Muscle layer of colon (tissue), 2 donors: ENCODE measurements around the gene RNF135.
"Not testable (repeated sequence)": the region's sequence is repeated elsewhere in the genome, so short reads cannot be mapped to it uniquely, and the experiment has no call there.

Source experiments
- H3K27ac ChIP-seq: one replicate; pipeline ENCODE4 v1.7.0; 2013; ENCODE audit warnings: low read depth, mild to moderate bottlenecking, low read length, moderate library complexity
- H3K27me3 ChIP-seq, 2 donors: one replicate each; pipeline ENCODE4 v1.7.0; 2013; ENCODE audit warnings: low read length in 2 of 2, mild to moderate bottlenecking in 2 of 2; ENCODE audit not compliant: insufficient read depth in 2 of 2, control insufficient read depth in 1 of 2
- H3K36me3 ChIP-seq: one replicate; pipeline ENCODE4 v1.7.0; 2013; ENCODE audit warnings: mild to moderate bottlenecking, low read length; ENCODE audit not compliant: insufficient read depth
- H3K4me1 ChIP-seq: one replicate; pipeline ENCODE4 v1.7.0; 2013; ENCODE audit warnings: mild to moderate bottlenecking, low read length; ENCODE audit not compliant: insufficient read depth
- H3K4me3 ChIP-seq, 2 donors: one replicate each; pipeline ENCODE4 v1.7.0; 2013; ENCODE audit warnings: low read length in 2 of 2, low read depth in 1 of 2, mild to moderate bottlenecking in 1 of 2, moderate library complexity in 1 of 2
- H3K9ac ChIP-seq: one replicate; pipeline ENCODE4 v1.7.0; 2013; ENCODE audit warnings: low read length
- H3K9me3 ChIP-seq: one replicate; pipeline ENCODE4 v1.7.0; 2013; ENCODE audit warnings: mild to moderate bottlenecking, low read length
- donor health status: abdominal sarcoma.
- donor health status: Adenocarcinoma of cecum.

Gene RNF135

GRCh38 chr17:30958187-30958586, 12.7 kb upstream of the RNF135 start:
- Histone ChIP-seq H3K36me3 (no peaks in the 10 kb centered on the region), H3K9ac (no peak overlapping the region), H3K4me3 (no peak overlapping the region), H3K4me1 (no peaks in the 10 kb centered on the region), H3K27ac (no peak overlapping the region), H3K27me3 (no peaks in the 10 kb centered on the region), H3K9me3 (no peaks in the 10 kb centered on the region)

- no peaks in the 10 kb centered on the region for H3K9me3 ChIP-seq
- no peaks in the 10 kb centered on the region for H3K4me1 ChIP-seq
- H3K27ac ChIP-seq = no peak overlapping the region
- H3K36me3 ChIP-seq = no peaks in the 10 kb centered on the region
- H3K4me3 ChIP-seq = no peak overlapping the region
- H3K9ac ChIP-seq = no peak overlapping the region
- no peaks in the 10 kb centered on the region for H3K27me3 ChIP-seq
Observed at GRCh38 chr17:30961209-30962188, 9.3 kb upstream of the RNF135 start.

- H3K9me3 ChIP-seq, H3K9ac ChIP-seq, H3K4me3 ChIP-seq, H3K36me3 ChIP-seq, H3K27me3 ChIP-seq, H3K4me1 ChIP-seq, H3K27ac ChIP-seq: not testable (repeated sequence)
Observed at GRCh38 chr17:30964312-30964711, 6.5 kb upstream of the RNF135 start.

- Histone ChIP-seq H3K27ac (no peak overlapping the region), H3K9me3 (no peaks in the 10 kb centered on the region), H3K36me3 (no peaks in the 10 kb centered on the region), H3K4me3 (no peak overlapping the region), H3K9ac (no peak overlapping the region), H3K27me3 (no peaks in the 10 kb centered on the region), H3K4me1 (no peaks in the 10 kb centered on the region)
Observed at GRCh38 chr17:30964876-30965275, 6.0 kb upstream of the RNF135 start.

GRCh38 chr17:30965686-30966085, 5.2 kb upstream of the RNF135 start:
- H3K4me1 ChIP-seq = no peaks in the 10 kb centered on the region
- H3K9me3 ChIP-seq = no peaks in the 10 kb centered on the region
- no peak overlapping the region for H3K9ac ChIP-seq
- no peaks in the 10 kb centered on the region for H3K36me3 ChIP-seq
- no peak overlapping the region for H3K27ac ChIP-seq
- no peak overlapping the region for H3K4me3 ChIP-seq
- H3K27me3 ChIP-seq = no peaks in the 10 kb centered on the region

- H3K9me3 ChIP-seq, H3K9ac ChIP-seq, H3K27me3 ChIP-seq, H3K36me3 ChIP-seq, H3K4me1 ChIP-seq, H3K4me3 ChIP-seq, H3K27ac ChIP-seq: not testable (repeated sequence)
Observed at GRCh38 chr17:30967911-30968310, 2.9 kb upstream of the RNF135 start.

GRCh38 chr17:30969989-30970830, 629 bp upstream of the RNF135 start:
- Histone ChIP-seq H3K4me1 (no peaks in the 10 kb centered on the region), H3K36me3 (no peaks in the 10 kb centered on the region), H3K27me3 (no peaks in the 10 kb centered on the region), H3K27ac (peak overlapping the region; percentile 79), H3K9ac (peak overlapping the region; percentile 86), H3K9me3 (no peaks in the 10 kb centered on the region), H3K4me3 (peak overlapping the region; percentile 75 to 91)

- no peaks in the 10 kb centered on the region for H3K4me1 ChIP-seq
- no peaks in the 10 kb centered on the region for H3K27me3 ChIP-seq
- no peak overlapping the region for H3K9ac ChIP-seq
- H3K27ac ChIP-seq = no peak overlapping the region
- H3K36me3 ChIP-seq = no peaks in the 10 kb centered on the region
- H3K9me3 ChIP-seq = no peaks in the 10 kb centered on the region
- H3K4me3 ChIP-seq = no peak overlapping the region
Observed at GRCh38 chr17:30975042-30975820, 4.4 kb downstream of the RNF135 start.

GRCh38 chr17:30979919-30980318, 9.1 kb downstream of the RNF135 start:
- H3K27me3 ChIP-seq, H3K36me3 ChIP-seq, H3K4me1 ChIP-seq, H3K27ac ChIP-seq, H3K9ac ChIP-seq, H3K4me3 ChIP-seq, H3K9me3 ChIP-seq: not testable (repeated sequence)

- Histone ChIP-seq H3K4me3 (no peak overlapping the region), H3K27me3 (no peaks in the 10 kb centered on the region), H3K36me3 (peaks cover 13% of the 10 kb centered on the region), H3K9me3 (no peaks in the 10 kb centered on the region), H3K27ac (no peak overlapping the region), H3K9ac (no peak overlapping the region), H3K4me1 (no peaks in the 10 kb centered on the region)
Observed at GRCh38 chr17:30981531-30982519, 11.0 kb downstream of the RNF135 start.
